Psoas muscle (tissue), 8 donors: ENCODE results near the gene PDGFD. TPM values are rescaled to one million over a fixed set of nuclear protein-coding genes. Genes with fewer than 3 reads are reported as not detected.

ENCODE experiments used
- ATAC-seq, 4 donors: fragments of 200-7000 bp; cut with Tn5 transposase; one replicate each; pipeline ENCODE4 v1.9.1; 2020; ENCODE audit warnings: moderate library complexity in 3 of 4, mild to moderate bottlenecking in 2 of 4
- DNase-seq, 2 donors: peaks; one replicate each; pipeline ENCODE4 v3.0.0-alpha.2; 2020
- H3K27ac ChIP-seq: fragments of 200-600 bp; one replicate; pipeline ENCODE4 v1.8.0; 2022
- H3K27me3 ChIP-seq, 3 donors: fragments of 200-600 bp in 1 of 3; one replicate each; pipeline versions ENCODE4 v1.6.1 to v1.8.0; 2013 to 2022; ENCODE audit warnings: low read length in 2 of 3, mild to moderate bottlenecking in 2 of 3, moderate library complexity in 1 of 3; ENCODE audit not compliant: insufficient read depth in 3 of 3
- H3K36me3 ChIP-seq, 2 donors: fragments of 200-600 bp in 1 of 2; one replicate each; pipeline versions ENCODE4 v1.6.1 to v1.8.0; 2013 to 2022; ENCODE audit warnings: low read depth in 1 of 2, mild to moderate bottlenecking in 1 of 2, moderate library complexity in 1 of 2; ENCODE audit not compliant: insufficient read depth in 1 of 2
- H3K4me1 ChIP-seq: fragments of 200-600 bp; one replicate; pipeline ENCODE4 v1.8.0; 2022
- H3K4me3 ChIP-seq: fragments of 200-600 bp; one replicate; pipeline ENCODE4 v1.8.0; 2022; ENCODE audit warnings: mild to moderate bottlenecking
- H3K9me3 ChIP-seq: fragments of 200-600 bp; one replicate; pipeline ENCODE4 v1.8.0; 2022
- WGBS, 3 donors: extraction: QIAGEN DNeasy Blood & Tissue Kit; methylation state at CpG; one replicate each; pipeline versions ENCODE4 v1.1.6 to v1.1.7; 2013; 5-methylcytosine and 5-hydroxymethylcytosine counted together
- intact Hi-C, 2 donors: fragments of 100-400 bp; cut with DNase I; formaldehyde crosslinking; loops; one replicate each; pipeline versions ENCODE4 v1.11.0 to v1.14.2; 2022
- polyA plus RNA-seq, 3 donors: library from polyadenylated mRNA; stranded (reverse); fragments of 200-250 nt; gene quantifications; one replicate each; pipeline ENCODE4 v1.2.3, GENCODE V29; 2013
- total RNA-seq, 4 donors: library from RNA; stranded (reverse); fragmentation: NEBNext Ultra II Directional in 2 of 4; extraction: Animal tissue kit (Norgen Biotek cat#: 25700) in 2 of 4; gene quantifications; one replicate each; pipeline versions ENCODE4 v1.2.1 to v1.2.4, GENCODE V29; 2021 to 2023
- TF ChIP-seq, protein P1 (sequence below): fragments of 200-600 bp; IDR thresholded peaks from one replicate; pipeline ENCODE4 v1.8.0; 2022; ENCODE audit warnings: antibody characterized with exemption
- donor health status: healthy with polysubstance abuse.
- donor health status: DM: no; HTN: no; CAD: no; lungs with moderate emphysema.
- donor health status: Bipolar disorder and iron deficiency.
- donor health status: healthy.
- donor health status: DM: yes; HTN: yes; CAD: no.
- donor health status: DM: no; HTN: no; CAD: no.
- donor health status: DM: no; HTN: no; CAD: no.
- donor health status: DM: yes; HTN: yes; CAD: no.

Gene PDGFD
- total and polyA plus RNA-seq, 7 donors, result 0.53 to 5.6 (median 1.2) TPM

DNA sequence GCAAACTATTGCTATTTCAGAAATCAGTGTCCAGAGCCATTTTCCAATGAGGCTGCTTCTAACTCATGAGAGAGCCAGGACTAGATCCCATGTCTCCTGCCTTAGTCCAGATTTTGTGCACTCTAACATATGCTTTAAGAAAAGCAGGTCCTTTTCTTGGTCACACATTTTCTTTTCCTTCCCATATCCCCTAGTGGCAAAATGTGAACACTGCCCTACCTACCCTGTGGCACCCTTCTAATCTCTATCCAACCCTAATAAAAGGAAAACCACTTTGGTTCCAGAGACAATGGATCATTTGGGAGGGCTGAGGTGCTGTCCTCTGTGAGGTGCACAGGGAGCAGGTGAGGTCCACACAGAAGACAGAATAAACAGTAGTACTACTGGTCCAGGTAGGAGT is 199.6 kb downstream of the PDGFD start:
- Histone ChIP-seq H3K4me1 (no peaks in the 10 kb centered on the region), H3K9me3 (no peaks in the 10 kb centered on the region), H3K36me3 (no peaks in the 10 kb centered on the region), H3K4me3 (no peak overlapping the region), H3K27me3 (no peaks in the 10 kb centered on the region), H3K27ac (no peak overlapping the region)
- intact Hi-C loops, result no loop called here
- DNase-seq, result no peak
- no peak for ATAC-seq
- TF ChIP-seq, protein P1, sequence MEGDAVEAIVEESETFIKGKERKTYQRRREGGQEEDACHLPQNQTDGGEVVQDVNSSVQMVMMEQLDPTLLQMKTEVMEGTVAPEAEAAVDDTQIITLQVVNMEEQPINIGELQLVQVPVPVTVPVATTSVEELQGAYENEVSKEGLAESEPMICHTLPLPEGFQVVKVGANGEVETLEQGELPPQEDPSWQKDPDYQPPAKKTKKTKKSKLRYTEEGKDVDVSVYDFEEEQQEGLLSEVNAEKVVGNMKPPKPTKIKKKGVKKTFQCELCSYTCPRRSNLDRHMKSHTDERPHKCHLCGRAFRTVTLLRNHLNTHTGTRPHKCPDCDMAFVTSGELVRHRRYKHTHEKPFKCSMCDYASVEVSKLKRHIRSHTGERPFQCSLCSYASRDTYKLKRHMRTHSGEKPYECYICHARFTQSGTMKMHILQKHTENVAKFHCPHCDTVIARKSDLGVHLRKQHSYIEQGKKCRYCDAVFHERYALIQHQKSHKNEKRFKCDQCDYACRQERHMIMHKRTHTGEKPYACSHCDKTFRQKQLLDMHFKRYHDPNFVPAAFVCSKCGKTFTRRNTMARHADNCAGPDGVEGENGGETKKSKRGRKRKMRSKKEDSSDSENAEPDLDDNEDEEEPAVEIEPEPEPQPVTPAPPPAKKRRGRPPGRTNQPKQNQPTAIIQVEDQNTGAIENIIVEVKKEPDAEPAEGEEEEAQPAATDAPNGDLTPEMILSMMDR, result no peak

DNA sequence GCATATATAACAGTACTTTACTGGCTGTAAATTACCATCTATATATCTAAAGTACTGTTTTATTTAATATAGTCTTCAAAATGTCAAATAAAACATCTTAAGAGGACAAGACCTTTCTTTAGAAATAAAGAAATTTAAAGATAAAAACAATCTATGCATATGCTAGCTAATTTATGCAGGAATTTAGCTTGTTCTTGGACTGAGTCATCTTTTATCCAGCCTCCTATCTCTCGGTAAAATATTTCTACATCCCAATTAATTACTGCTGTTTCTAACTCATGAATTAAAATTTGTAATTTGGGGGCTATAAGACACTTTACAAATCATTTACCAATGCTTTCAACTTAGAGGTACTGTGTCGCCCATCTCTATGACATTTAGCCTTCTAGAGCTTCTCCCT is 200.3 kb downstream of the PDGFD start:
- H3K27ac ChIP-seq, result no peak overlapping the region
- TF ChIP-seq, protein P1, result no peak
- no peaks in the 10 kb centered on the region for H3K27me3 ChIP-seq
- intact Hi-C loops, result no loop called here
- DNase-seq, result no peak
- ATAC-seq, result no peak
- H3K36me3 ChIP-seq, result no peaks in the 10 kb centered on the region
- no peak overlapping the region for H3K4me3 ChIP-seq
- no peaks in the 10 kb centered on the region for H3K4me1 ChIP-seq
- no peaks in the 10 kb centered on the region for H3K9me3 ChIP-seq
- WGBS, 3 donors, result 81 to 89% (median 88%) methylated on average over 2 of the region's 2 CpGs

DNA sequence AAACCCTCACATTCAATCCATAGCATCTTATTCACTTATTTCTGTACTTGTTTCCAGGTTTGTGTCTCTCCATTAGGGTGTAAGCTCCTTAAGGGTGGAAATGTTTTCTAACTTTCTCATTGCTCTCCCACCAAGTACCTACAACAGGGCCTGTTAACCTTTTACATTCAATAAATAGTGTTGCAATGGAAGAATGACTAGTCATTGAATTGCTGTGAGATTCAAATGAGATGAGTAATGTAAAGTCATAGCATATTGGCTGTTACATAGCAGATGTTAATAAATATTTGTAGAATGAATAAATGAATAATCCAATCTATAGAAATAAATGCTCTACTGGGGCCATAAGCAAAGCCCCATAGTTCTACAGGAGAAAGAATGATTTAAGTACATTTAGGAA is 202.9 kb downstream of the PDGFD start:
- no peak for DNase-seq
- Histone ChIP-seq H3K36me3 (no peaks in the 10 kb centered on the region), H3K4me1 (no peaks in the 10 kb centered on the region), H3K27me3 (no peaks in the 10 kb centered on the region), H3K9me3 (no peaks in the 10 kb centered on the region), H3K4me3 (no peak overlapping the region), H3K27ac (no peak overlapping the region)
- TF ChIP-seq, protein P1, result no peak
- intact Hi-C loops, result no loop called here
- ATAC-seq, result no peak

DNA sequence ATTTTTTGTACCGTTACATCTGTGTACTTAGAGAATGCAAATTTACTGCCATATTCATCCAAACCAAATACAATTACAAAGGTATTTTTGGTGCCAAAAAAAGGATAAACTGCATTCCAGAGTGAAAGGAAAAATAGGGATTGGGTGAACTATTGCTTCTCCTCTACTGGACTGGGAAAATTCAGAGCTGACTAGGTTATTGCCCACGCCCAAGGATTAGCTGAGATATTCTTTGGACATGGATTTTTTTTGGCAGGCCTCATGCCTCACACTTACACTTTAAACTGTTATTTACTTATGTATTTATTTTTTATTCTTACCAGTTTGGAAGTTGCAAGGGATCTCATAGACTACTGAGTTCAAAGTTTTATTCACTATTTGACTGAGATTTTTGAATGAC is 203.8 kb downstream of the PDGFD start:
- no peak for ATAC-seq
- WGBS, 3 donors, result 29 to 56% (median 46%) methylated on average over 2 of the region's 2 CpGs
- intact Hi-C loops, result no loop called here

More for the DNA sequence above, 203.8 kb downstream of the PDGFD start:
- Histone ChIP-seq H3K36me3 (no peaks in the 10 kb centered on the region), H3K27me3 (no peaks in the 10 kb centered on the region), H3K4me1 (no peaks in the 10 kb centered on the region), H3K9me3 (no peaks in the 10 kb centered on the region), H3K27ac (no peak overlapping the region), H3K4me3 (no peak overlapping the region)
- DNase-seq, result no peak
- TF ChIP-seq, protein P1, result no peak
